Bronchial epithelial cell (primary cell): Measurements from ENCODE around the gene MARCKSL1. TPM values are rescaled to one million over a fixed set of nuclear protein-coding genes. Genes with fewer than 3 reads are reported as not detected.

Source experiments
- DNase-seq: peaks from one replicate; pipeline ENCODE4 v3.0.0-alpha.2; 2010; ENCODE audit warnings: low read depth
- FAIRE-seq: peaks from 2 replicates; lab custom pipeline; 2011; peaks lifted over from hg19 to GRCh38; lab: Jason Lieb, UNC
- H3K27me3 ChIP-seq: 2 replicates; pipeline ENCODE4 v1.5.1; 2011; ENCODE audit warnings: low read length; ENCODE audit not compliant: control insufficient read depth, insufficient read depth
- H3K36me3 ChIP-seq: 2 replicates; pipeline ENCODE4 v1.5.1; 2011; ENCODE audit warnings: low read length; ENCODE audit not compliant: control insufficient read depth, insufficient read depth
- H3K4me3 ChIP-seq: 2 replicates; pipeline ENCODE4 v1.5.1; 2011; ENCODE audit warnings: mild to moderate bottlenecking, low read depth, low read length, control low read depth
- total RNA-seq: library from RNA; depleted of rRNA; stranded (reverse); fragments of >200 nt; gene quantifications from 2 replicates; pipeline ENCODE4 v1.2.1, GENCODE V29; 2014
- TF ChIP-seq, protein P1 (sequence below): IDR thresholded peaks from 2 replicates; pipeline ENCODE4 v1.5.1; 2011; ENCODE audit warnings: mild to moderate bottlenecking, moderate library complexity, low read length, control low read depth, inconsistent platforms; ENCODE audit not compliant: insufficient read depth, severe bottlenecking

Gene MARCKSL1
- total RNA-seq, 1 donor from 2014 or later: 4.2 TPM

DNA sequence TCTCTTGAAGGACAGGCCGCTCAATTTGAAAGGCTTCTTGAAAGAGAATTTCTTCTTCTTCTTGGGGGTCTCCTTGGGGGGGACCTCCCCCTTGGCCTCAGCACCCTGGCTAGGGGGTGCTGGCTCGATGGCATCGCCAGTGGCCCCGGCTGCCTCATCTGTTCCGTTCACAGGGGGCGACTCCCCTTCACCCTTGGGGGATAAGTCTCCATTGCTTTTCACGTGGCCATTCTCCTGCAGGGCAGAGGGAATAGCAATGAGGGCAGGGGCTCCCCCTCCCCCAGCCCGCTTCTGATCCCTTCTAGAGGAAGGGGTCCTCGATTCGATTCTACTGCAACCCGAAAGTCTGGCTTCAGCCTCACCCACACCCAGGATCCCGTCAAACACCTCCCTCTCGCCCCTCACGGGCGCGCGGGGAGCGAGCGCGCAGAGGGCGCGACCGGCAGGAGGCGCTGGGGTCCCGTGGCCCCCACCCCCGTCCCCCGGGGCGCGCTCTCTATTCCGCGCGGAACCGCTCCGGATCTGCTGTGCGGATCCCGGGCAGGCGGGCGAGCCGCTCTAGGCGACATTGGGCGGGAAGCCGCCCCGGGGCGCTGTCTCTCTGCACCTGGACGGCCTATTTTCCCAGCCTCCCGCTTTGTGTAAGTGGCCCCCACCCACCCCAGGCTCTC, 1.0 kb downstream of the MARCKSL1 start:
- DNase-seq: no peak
- Histone ChIP-seq H3K36me3 (peaks cover 4% of the 10 kb centered on the region), H3K27me3 (no peaks in the 10 kb centered on the region), H3K4me3 (peak overlapping the region; percentile 56)
- FAIRE-seq: no peak
- TF ChIP-seq, protein P1, sequence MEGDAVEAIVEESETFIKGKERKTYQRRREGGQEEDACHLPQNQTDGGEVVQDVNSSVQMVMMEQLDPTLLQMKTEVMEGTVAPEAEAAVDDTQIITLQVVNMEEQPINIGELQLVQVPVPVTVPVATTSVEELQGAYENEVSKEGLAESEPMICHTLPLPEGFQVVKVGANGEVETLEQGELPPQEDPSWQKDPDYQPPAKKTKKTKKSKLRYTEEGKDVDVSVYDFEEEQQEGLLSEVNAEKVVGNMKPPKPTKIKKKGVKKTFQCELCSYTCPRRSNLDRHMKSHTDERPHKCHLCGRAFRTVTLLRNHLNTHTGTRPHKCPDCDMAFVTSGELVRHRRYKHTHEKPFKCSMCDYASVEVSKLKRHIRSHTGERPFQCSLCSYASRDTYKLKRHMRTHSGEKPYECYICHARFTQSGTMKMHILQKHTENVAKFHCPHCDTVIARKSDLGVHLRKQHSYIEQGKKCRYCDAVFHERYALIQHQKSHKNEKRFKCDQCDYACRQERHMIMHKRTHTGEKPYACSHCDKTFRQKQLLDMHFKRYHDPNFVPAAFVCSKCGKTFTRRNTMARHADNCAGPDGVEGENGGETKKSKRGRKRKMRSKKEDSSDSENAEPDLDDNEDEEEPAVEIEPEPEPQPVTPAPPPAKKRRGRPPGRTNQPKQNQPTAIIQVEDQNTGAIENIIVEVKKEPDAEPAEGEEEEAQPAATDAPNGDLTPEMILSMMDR: peak; percentile 76

DNA sequence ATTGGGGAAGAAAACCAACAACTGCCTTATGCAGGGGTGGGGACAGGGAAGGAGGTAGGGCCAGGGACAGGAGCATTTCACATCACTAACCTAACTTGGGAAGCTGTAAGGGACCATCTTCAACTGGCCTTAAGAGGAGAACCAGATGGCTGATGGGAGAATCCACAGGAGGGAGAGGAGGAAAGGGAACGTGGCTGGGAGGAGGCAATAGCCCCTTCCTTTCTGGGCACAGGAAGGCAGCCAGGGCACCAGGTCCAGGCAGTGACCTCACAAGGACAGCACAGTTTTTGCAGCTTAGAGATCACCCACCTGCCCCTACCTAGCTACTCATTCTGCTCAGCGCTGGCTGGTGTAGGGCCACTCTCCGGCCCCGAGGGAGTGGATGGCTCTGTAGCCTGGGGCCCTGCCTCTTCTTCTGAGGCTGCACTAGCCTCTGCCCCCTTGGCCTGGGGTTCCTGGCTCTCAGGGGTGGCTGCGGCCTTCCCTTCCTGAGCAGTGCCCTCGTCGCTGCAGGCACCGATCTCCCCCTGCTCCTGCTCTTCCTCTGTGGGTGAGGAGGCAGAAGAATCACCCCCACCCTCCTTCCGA, 1.7 kb downstream of the MARCKSL1 start:
- H3K4me3 ChIP-seq: no peak overlapping the region
- FAIRE-seq: no peak
- no peaks in the 10 kb centered on the region for H3K27me3 ChIP-seq
- TF ChIP-seq, protein P1: no peak
- peaks cover 4% of the 10 kb centered on the region for H3K36me3 ChIP-seq
- DNase-seq: no peak

DNA sequence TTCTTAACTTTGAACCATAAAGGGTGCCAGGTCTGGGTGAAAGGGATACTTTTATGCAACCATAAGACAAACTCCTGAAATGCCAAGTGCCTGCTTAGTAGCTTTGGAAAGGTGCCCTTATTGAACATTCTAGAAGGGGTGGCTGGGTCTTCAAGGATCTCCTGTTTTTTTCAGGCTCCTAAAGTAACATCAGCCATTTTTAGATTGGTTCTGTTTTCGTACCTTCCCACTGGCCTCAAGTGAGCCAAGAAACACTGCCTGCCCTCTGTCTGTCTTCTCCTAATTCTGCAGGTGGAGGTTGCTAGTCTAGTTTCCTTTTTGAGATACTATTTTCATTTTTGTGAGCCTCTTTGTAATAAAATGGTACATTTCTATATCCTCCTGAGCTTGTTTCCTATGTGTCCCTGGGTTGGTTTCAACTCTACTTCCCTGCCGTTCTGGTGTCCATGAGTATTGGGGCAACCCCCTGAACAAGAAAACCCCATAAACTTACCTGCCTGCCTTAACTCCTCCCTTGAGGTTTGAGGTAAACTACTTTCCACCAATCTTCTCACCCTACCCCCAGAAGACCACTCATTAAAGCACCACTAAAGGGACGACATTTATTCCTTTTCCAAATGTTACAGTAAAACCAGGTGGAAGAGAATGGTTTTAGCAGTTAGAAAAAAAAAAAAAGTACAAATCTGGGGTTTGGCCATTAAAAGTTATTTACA, 2.6 kb downstream of the MARCKSL1 start:
- peaks cover 8% of the 10 kb centered on the region for H3K36me3 ChIP-seq
- FAIRE-seq: no peak
- no peak for DNase-seq

DNA sequence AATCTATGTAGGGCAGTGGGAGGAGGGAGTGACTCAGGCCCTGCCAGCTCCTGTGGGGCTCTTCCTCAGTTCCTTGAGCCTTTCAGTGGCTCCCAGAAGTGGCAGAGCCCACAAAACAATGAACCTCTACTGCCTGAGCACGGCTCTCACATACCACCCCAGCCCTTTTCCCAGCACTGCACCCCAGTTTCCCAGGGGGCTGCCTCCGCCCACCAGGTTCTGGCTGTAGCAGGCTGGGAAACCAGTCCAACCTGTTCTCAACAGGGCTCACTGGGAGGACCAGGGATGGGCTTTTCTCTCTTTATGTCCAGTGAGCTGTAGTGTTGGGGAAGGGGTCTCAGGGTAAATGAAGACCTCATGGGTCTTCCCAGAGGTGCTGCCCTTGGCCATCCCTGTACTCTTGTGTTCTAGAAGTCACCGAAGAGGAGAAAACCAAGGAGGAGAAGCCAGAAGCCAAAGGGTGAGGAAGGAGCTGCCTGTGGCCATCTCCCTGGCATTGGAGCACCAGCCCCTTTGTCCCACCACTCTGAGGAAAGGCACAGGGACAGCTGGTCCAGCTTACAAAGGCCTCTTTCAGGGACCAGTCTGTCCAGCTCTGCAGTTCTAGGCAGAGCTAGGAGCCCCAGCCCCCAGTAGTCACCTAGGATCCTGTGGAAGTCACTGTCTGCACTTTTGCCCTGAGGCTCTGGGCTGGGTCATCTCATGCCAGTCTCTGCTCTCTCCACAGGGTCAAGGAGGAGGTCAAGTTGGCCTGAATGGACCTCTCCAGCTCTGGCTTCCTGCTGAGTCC, 3.5 kb downstream of the MARCKSL1 start:
- H3K36me3 ChIP-seq: peaks cover 11% of the 10 kb centered on the region
- FAIRE-seq (no peak), DNase-seq (peak; percentile 53)
- no peak overlapping the region for H3K4me3 ChIP-seq
- no peaks in the 10 kb centered on the region for H3K27me3 ChIP-seq
- TF ChIP-seq, protein P1: no peak

More for the DNA sequence above, 2.6 kb downstream of the MARCKSL1 start:
- TF ChIP-seq, protein P1: no peak
- Histone ChIP-seq H3K27me3 (no peaks in the 10 kb centered on the region), H3K4me3 (no peak overlapping the region)

DNA sequence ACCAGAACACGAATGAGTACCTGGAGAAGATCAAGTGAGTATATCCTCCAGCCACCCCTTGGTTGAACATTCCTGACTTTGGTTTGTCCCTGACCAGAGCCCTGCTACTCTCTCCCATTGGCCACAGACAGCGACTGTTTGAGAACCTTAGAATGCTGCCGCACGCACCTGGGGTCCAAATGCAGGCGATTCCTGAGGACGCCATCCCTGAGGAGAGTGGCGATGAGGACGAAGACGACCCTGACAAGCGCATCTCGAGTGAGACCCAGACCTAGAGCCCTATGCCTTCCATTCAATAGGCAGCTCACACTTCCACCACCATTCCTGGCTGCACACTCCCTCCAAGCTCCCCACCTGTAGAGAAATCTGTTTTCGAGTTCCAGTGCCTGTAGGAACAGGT, 4.5 kb downstream of the MARCKSL1 start:
- H3K4me3 ChIP-seq: no peak overlapping the region
- no peak for DNase-seq
- no peaks in the 10 kb centered on the region for H3K27me3 ChIP-seq
- peaks cover 16% of the 10 kb centered on the region for H3K36me3 ChIP-seq
- TF ChIP-seq, protein P1: no peak
- FAIRE-seq: no peak
